GM19023 (cell line): ENCODE data around the gene BMP8A.
A peak's percentile ranks its signal among the peaks of the same experiment; 100 is the strongest.
"Not testable (repeated sequence)": the region's sequence is repeated elsewhere in the genome, so short reads cannot be mapped to it uniquely, and the experiment has no call there.

Experiments
- ATAC-seq: cut with Tn5 transposase; IDR thresholded peaks from one replicate; pipeline ENCODE4 v1.9.1; 2021; ENCODE audit warnings: mild to moderate bottlenecking, moderate library complexity; ENCODE audit not compliant: unreplicated experiment

The BMP8A gene

GRCh38 chr1:39525366-39526165 lies 34.1 kb downstream of the BMP8A start:
- peak; percentile 83 for ATAC-seq

GRCh38 chr1:39526466-39527189 lies 35.2 kb downstream of the BMP8A start:
- no peak for ATAC-seq

DNA sequence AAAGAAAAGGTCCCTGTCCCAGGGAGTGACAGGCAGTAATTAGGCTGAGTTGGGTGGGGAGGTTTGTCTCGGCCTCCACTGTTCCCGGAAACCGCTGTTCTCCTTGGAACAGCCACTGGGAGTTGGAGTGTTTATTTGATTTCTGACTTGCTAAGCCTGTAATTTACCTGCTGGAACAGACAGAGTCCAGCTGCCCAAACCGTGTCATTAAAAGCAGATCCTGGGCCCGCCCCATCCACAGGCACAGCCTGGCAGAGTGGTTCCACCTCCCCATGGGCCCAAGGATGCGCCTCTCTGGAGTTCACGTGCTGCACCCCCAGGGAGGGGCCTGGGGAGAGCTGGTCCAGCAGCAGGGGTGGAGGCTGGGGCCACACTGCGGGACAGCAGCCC lies 35.7 kb downstream of the BMP8A start:
- ATAC-seq: not testable (repeated sequence)

GRCh38 chr1:39528082-39528481 lies 36.6 kb downstream of the BMP8A start:
- ATAC-seq: no peak

DNA sequence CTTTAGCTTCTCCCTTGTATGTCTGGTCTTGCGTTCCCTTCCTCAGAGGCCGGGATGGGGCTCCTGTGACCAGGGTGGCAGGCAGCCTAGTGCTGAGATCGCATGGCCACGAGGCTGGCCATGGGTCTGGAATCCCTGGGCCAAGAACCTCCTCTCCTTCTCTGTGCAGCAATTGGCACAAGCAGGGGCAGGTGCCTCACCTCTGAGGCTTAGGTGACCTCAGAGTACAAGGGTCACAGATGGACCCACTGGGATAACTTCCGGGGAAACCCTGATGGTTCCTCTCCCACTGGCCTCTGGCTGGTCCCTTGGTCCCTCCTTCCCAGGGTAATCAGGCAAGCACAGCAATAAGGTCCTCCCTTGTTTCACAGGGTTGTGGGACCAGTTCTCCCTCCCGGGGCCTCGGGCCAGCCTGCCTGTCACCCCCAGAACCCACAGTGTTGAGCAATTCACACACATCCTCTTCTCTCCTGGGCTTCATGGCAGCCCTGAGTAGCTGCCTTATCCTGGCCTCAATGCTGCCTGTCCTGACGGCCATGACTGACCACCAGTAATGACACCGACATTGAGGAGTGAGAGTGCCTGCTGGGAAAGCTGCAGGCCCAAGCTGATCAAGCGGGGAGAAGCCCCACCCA lies 38.6 kb downstream of the BMP8A start:
- no peak for ATAC-seq

DNA sequence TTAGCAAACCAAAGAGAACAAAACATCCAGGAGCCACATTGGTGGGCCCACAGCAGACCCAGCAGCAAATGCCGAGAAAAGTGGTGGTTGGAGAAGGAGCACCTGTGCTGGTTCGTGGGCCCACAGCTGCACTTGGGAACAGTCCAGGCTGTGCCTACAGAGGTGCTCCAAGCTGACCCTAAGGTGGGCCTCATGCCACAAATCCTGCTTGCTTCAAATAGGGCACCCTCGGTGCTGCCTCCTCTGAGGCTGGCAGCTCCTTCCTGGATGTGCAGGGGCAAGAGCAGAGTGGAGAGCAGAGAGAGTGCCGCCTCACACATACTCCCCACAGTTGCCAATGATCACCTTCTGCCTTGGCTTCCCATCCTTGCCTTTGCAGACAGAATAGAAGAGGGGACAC lies 40.1 kb downstream of the BMP8A start:
- no peak for ATAC-seq

DNA sequence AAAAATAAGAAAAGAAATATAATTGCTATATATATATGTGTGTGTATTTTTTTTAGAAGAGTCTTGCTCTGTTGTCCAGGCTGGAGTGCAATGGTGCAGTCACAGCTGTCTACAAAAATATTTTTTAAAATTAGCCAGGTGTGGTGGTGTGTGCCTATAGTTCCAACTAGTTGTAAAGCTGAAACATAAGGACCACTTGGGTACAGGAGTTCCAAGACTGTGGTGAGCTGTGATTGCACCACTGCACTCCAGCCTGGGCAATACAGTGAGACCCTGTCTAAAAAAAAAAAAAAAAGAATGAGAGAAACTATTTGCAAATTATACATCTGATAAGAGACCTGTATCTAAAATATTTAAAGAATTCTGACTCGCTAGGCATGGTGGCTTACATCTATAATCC lies 42.0 kb downstream of the BMP8A start:
- ATAC-seq: no peak

- ATAC-seq: no peak
These were observed 47.3 kb downstream of the BMP8A start for GRCh38 chr1:39538531-39539251.

- ATAC-seq: no peak
These were observed 47.9 kb downstream of the BMP8A start for GRCh38 chr1:39539252-39539790.

- ATAC-seq: no peak
These were observed 49.1 kb downstream of the BMP8A start for GRCh38 chr1:39540504-39541031.

DNA sequence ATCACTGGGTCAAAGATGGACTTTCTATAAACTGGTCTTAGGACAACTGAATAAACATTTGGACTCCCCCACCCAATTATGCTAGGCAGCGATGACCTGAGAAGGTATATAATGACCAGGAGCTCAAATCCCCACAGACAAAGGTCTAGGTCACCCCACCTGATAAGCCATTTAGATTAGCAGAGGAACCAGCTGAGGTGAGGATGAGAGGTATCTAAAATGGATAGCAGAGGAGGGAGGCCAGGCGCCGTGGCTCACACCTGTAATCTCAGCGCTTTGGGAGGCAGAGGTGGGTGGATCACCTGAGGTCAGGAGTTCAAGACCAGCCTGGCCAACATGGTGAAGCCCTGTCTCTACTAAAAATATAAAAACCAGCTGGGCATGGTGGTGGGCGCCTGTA lies 51.5 kb downstream of the BMP8A start:
- no peak for ATAC-seq

DNA sequence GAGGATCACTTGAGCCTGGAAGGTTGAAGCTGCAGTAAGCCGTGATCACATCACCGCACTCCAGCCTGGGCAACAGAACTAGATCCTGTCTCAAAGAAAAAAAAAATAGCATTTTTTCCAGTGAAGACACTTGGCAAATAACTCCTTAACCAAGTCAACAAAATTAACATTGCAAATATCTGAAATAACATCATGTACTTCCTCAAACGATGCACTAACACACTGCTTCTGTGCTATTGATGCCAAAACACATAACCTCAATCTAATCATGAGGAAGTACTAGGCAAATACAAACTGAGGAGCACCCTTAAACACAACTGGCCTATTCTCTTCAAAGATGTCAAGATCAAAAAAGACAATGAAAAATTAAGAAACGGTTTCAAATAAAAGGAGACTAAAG lies 52.9 kb downstream of the BMP8A start:
- ATAC-seq: no peak

DNA sequence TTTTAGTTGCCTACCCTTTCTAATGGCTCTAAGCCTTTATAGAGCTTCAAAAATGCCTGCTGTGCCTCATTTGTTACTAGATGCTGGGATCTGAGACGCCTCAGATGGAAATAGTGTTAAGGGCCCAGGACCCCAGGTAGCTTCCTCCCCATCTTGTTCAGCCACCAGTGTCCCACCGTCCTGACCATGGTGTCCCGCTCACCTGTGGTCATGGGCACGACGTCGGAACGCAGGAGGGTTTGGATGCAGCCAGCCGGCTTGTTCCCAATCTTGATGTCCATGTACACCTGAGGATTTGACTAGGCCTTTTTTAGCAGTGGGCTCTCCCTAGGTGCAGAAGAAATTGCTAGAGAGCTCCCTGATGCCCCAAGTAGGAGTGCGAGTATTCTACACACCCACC lies 54.1 kb downstream of the BMP8A start:
- ATAC-seq: no peak

GRCh38 chr1:39554277-39554676 lies 62.8 kb downstream of the BMP8A start:
- ATAC-seq: no peak

- ATAC-seq: no peak
These were observed 69.8 kb downstream of the BMP8A start for GRCh38 chr1:39561279-39561678.

- ATAC-seq: no peak
These were observed 71.5 kb downstream of the BMP8A start for GRCh38 chr1:39562886-39563285.

DNA sequence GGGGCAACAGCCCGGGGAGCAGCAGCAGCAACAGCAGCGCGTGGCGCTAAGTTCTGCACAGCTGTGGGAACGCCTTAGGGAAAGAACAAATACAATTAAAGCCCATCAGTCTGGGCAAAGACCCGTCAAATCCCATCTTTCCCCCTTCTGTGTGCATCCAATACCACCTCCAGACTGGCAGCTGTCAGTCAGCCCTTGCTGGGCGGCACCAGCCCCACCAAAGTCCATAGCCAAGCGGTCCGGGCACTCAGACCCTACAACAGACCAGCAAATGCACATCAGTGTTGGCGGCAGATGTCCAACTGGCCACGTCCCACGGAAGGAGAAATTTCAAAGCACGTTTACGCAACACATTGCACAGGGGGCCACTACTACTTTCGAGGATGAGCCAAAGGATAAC lies 72.2 kb downstream of the BMP8A start:
- no peak for ATAC-seq

DNA sequence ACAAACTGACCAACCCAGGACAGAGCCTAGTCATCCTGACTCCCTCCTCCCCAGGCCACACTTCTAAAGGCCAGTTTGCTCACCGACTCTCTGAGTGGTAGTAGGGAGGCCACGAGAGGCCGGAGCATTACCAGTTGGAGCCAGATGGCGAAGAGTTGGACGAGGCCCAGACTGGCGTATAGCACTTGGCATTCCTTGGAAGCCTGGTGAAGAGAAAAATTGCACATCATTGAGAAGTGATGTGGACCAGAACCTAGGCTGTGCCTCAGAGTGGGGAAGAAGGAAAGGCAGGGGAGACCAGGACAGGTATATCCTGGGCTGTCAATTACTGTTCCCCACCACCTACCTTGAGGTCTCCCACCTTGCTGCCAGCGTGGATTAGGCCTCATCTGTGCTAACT lies 72.9 kb downstream of the BMP8A start:
- no peak for ATAC-seq

GRCh38 chr1:39564941-39565340 lies 73.5 kb downstream of the BMP8A start:
- ATAC-seq: no peak

- no peak for ATAC-seq
These were observed 75.2 kb downstream of the BMP8A start for GRCh38 chr1:39566441-39567137.
